Astrocyte of the cerebellum (primary cell): ENCODE measurements around the gene AMFR.

Experiments used
- DNase-seq: peaks from one replicate; pipeline ENCODE4 v3.0.0-alpha.2; 2011; ENCODE audit warnings: low read depth
- H3K4me3 ChIP-seq: 2 replicates; pipeline ENCODE4 v1.5.1; 2011; ENCODE audit warnings: mild to moderate bottlenecking, low read depth, low read length, moderate library complexity
- in situ Hi-C: cut with HindIII; loops from 2 replicates; pipeline ENCODE4 v1.10.0; 2017; ENCODE audit warnings: low sequenced_read_pairs
- TF ChIP-seq, protein P1 (sequence below): IDR thresholded peaks from 2 replicates; pipeline ENCODE4 v1.5.1; 2012; ENCODE audit warnings: low read length, low read depth, moderate library complexity, mild to moderate bottlenecking; ENCODE audit errors: missing control alignments

The AMFR gene

GRCh38 chr16:56332464-56333079, 92.8 kb downstream of the AMFR start:
- no peak overlapping the region for H3K4me3 ChIP-seq
- no peak for DNase-seq
- in situ Hi-C loops: no loop called here
- TF ChIP-seq, protein P1, sequence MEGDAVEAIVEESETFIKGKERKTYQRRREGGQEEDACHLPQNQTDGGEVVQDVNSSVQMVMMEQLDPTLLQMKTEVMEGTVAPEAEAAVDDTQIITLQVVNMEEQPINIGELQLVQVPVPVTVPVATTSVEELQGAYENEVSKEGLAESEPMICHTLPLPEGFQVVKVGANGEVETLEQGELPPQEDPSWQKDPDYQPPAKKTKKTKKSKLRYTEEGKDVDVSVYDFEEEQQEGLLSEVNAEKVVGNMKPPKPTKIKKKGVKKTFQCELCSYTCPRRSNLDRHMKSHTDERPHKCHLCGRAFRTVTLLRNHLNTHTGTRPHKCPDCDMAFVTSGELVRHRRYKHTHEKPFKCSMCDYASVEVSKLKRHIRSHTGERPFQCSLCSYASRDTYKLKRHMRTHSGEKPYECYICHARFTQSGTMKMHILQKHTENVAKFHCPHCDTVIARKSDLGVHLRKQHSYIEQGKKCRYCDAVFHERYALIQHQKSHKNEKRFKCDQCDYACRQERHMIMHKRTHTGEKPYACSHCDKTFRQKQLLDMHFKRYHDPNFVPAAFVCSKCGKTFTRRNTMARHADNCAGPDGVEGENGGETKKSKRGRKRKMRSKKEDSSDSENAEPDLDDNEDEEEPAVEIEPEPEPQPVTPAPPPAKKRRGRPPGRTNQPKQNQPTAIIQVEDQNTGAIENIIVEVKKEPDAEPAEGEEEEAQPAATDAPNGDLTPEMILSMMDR: peak; percentile 6

- TF ChIP-seq, protein P1: no peak
- H3K4me3 ChIP-seq: no peak overlapping the region
- in situ Hi-C loops: no loop called here
These were observed 93.4 kb downstream of the AMFR start for GRCh38 chr16:56331915-56332314.

GRCh38 chr16:56331399-56331798, 93.9 kb downstream of the AMFR start:
- H3K4me3 ChIP-seq: no peak overlapping the region
- TF ChIP-seq, protein P1: no peak
- in situ Hi-C loops: no loop called here
- DNase-seq: no peak

More at GRCh38 chr16:56331915-56332314, 93.4 kb downstream of the AMFR start:
- DNase-seq: no peak

DNA sequence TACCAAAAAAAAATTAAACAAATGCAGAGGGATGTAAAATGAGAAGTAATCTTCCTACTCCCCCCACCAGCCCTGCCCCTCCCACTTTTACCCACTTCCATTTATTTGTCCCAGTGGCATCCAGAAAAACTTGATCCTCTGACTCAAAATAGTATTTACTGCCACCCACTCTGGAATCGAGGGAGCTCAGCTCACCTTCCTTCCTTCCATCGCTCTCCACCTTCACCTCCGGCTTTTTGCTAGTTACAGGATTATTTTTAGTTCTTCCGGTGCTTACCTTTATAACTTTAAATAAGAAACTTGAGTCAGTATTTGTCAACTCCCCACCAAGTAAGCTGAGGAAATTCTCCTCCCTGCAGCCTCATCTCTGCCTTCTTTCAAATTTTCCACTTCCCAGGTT, 94.9 kb downstream of the AMFR start:
- H3K4me3 ChIP-seq: no peak overlapping the region
- no peak for DNase-seq
- in situ Hi-C loops: no loop called here

GRCh38 chr16:56329887-56330286, 95.5 kb downstream of the AMFR start:
- TF ChIP-seq, protein P1: no peak
- no peak overlapping the region for H3K4me3 ChIP-seq
- in situ Hi-C loops: loop anchor here (5.0 kb wide), 1 partner anchor 388 kb away; no protein-coding TSS in a partner anchor
- DNase-seq: no peak

More for the DNA sequence above, 94.9 kb downstream of the AMFR start:
- TF ChIP-seq, protein P1: no peak

DNA sequence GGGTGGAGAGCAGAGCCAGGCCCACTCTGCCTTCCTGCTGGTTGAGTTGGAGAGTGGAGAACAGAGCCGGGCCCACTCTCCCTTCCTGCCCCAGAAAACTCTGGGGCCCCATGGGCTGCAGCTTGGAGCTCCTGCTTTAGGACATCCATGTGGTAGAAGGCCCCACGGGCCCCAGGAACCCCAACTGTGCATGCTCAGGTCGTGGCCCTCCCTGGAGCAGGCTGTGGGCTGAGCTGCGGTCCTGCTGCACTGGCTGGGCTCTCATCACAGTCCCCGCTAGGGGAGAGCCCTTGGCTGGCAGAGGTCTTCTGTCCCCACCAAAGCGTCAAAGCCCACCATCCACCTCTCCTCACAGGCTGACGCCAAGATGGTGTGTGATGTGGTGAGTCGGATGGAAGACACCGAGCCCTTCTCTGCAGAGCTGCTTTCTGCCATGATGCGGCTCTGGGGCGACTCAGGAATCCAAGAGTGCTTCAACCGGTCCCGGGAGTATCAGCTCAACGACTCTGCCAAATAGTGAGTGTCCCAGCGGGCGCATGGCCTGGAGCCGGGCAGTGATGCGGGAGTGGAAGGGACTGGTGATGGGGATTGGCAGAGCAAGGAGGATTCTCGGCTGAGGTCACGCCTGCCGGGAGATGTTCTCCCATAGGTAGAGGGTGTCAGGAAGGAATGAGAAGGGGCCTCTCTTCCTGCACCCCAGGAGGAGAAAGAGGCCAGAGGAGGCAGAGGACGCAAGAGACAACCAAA, 96.9 kb downstream of the AMFR start:
- TF ChIP-seq, protein P1: no peak
- no peak overlapping the region for H3K4me3 ChIP-seq
- DNase-seq: no peak
- in situ Hi-C loops: loop anchor here (5.0 kb wide), 1 partner anchor 386 kb away; no protein-coding TSS in a partner anchor
